ENCODE data around the gene TLN1. TPM values are rescaled to one million over a fixed set of nuclear protein-coding genes. Genes with fewer than 3 reads are reported as not detected.

The TLN1 gene
- total RNA-seq, 1 donor from 2014 or later = 245 TPM

DNA sequence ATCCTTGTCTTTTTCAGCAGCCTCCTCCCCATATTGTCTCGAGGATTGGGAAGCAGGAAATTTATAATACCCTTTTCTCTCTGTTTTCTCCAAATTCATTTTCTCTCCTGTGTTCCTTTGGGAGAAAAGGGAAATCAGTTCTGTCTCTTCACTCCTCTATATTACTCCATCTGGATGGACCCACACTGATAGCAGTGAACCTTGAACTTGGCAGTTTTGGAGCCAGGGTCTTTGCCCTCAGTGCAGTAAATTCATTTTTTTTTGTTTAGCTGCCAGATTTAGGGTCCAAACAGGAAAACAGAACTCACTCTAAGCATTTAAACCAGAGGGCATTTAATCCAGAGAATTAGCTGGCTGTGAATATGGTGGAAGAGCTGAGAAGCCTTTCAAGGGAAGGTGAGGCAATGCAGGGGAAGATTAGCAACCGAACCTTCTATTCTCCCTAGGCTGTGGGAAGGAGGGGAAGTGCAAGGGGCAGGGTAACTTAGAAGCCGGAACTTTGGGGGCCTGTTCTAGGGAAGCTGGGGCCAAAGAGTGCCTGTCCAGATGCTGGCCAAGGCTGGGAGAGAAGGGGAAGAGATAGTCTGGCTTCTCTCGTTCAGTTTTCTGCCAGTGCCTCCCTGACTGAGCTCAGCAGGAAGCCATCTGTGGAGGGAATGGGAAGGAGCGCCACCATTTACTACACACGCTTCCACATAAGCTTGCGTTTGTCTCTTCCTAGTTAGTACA is 43.1 kb upstream of the TLN1 start:
- H3K4me3 ChIP-seq (ENCODE audit: low read depth, low read length) = no peak overlapping the region
- DNase-seq (ENCODE audit: low read depth) = no peak
- H3K27me3 ChIP-seq (ENCODE audit: control insufficient read depth, insufficient read depth, low read length) = no peaks in the 10 kb centered on the region
- no peaks in the 10 kb centered on the region for H3K36me3 ChIP-seq (ENCODE audit: control insufficient read depth, insufficient read depth, low read length)
- TF ChIP-seq, protein P1, sequence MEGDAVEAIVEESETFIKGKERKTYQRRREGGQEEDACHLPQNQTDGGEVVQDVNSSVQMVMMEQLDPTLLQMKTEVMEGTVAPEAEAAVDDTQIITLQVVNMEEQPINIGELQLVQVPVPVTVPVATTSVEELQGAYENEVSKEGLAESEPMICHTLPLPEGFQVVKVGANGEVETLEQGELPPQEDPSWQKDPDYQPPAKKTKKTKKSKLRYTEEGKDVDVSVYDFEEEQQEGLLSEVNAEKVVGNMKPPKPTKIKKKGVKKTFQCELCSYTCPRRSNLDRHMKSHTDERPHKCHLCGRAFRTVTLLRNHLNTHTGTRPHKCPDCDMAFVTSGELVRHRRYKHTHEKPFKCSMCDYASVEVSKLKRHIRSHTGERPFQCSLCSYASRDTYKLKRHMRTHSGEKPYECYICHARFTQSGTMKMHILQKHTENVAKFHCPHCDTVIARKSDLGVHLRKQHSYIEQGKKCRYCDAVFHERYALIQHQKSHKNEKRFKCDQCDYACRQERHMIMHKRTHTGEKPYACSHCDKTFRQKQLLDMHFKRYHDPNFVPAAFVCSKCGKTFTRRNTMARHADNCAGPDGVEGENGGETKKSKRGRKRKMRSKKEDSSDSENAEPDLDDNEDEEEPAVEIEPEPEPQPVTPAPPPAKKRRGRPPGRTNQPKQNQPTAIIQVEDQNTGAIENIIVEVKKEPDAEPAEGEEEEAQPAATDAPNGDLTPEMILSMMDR (IDR thresholded peaks at IDR 0.05; ENCODE audit: insufficient read depth, low read length, poor library complexity, severe bottlenecking) = no peak

DNA sequence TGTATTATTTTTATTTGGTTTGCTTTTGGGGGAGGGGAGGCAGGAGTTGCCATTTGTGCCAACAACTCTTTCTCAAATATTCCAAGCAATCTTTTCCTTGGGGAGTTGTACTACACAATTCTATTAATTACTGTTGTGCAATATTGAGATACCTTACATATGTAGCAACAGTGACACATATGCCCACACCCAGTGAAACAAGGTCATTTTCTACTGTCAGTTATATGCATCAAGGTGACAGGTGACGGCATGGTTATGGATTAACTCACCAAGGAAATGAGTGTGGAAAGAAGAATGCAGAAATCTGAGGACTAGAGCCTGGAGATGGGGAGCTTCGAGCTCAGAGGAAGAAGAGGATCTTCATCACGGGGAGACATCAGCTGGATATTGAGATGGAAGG is 39.9 kb upstream of the TLN1 start:
- DNase-seq (ENCODE audit: low read depth) = no peak
- Histone ChIP-seq H3K36me3 (ENCODE audit: control insufficient read depth, insufficient read depth, low read length) (no peaks in the 10 kb centered on the region), H3K4me3 (ENCODE audit: low read depth, low read length) (no peak overlapping the region), H3K27me3 (ENCODE audit: control insufficient read depth, insufficient read depth, low read length) (no peaks in the 10 kb centered on the region)
- TF ChIP-seq, protein P1 (IDR thresholded peaks at IDR 0.05; ENCODE audit: insufficient read depth, low read length, poor library complexity, severe bottlenecking) = no peak

DNA sequence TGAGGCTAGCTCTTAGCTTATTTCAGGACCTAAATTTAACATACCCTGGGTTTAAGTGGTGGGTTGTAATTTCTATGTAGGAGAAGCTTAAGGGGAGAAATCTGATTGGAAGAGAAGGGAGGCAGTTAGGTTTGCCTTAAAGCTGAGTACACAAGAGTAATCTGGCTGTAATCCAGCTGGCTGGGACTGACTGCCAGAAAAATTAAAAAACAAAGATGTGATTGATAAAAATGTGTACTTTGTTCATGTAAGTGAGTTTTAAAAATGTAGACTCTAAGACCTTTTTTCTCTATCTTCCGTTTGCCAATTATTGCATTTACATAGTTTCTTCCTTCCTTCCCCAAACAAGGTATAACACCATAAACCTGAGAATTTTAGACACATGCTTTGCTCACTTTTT is 39.5 kb upstream of the TLN1 start:
- TF ChIP-seq, protein P1 (IDR thresholded peaks at IDR 0.05; ENCODE audit: insufficient read depth, low read length, poor library complexity, severe bottlenecking) = no peak

DNA sequence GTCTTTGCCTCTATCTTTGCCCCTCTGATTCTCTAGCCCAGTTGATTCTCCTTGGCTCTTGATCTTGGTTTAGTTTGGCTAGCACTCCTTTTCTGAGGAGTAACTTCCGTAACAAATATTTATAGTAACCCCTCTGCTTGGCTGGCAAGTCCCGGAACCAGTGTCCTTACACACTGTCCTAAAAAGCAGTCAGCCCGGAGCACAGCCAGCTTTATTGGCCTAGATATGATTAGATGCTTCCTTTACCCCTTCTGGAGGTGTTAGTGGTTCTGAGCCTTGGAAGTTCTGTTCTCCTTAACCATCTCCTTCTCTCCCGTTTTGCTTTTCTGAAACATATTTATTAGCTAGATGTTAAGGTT is 39.1 kb upstream of the TLN1 start:
- DNase-seq (ENCODE audit: low read depth) = no peak
- Histone ChIP-seq H3K4me3 (ENCODE audit: low read depth, low read length) (no peak overlapping the region), H3K36me3 (ENCODE audit: control insufficient read depth, insufficient read depth, low read length) (no peaks in the 10 kb centered on the region), H3K27me3 (ENCODE audit: control insufficient read depth, insufficient read depth, low read length) (no peaks in the 10 kb centered on the region)
- TF ChIP-seq, protein P1 (IDR thresholded peaks at IDR 0.05; ENCODE audit: insufficient read depth, low read length, poor library complexity, severe bottlenecking) = no peak

More for the DNA sequence above, 39.5 kb upstream of the TLN1 start:
- H3K4me3 ChIP-seq (ENCODE audit: low read depth, low read length) = no peak overlapping the region
- no peak for DNase-seq (ENCODE audit: low read depth)
- no peaks in the 10 kb centered on the region for H3K27me3 ChIP-seq (ENCODE audit: control insufficient read depth, insufficient read depth, low read length)
- H3K36me3 ChIP-seq (ENCODE audit: control insufficient read depth, insufficient read depth, low read length) = no peaks in the 10 kb centered on the region

DNA sequence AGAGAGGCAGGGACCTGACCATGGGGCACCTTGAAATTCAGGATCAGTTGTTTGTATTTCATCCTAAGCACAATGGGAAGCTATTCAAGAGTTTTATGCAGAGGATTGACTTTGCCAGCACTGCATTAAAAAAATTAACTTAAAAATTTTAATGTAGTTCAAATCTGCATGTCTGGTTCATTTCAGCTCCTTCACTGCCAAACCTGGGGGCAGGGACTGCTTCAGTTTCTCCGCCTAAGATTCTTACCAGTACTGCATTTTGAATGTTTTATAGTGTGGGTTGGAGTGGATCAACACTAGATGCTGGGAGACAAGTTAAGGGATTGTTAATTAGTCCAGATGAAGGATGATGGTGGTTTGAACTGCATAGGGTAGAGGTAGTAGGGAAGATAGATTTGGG is 37.8 kb upstream of the TLN1 start:
- H3K4me3 ChIP-seq (ENCODE audit: low read depth, low read length) = no peak overlapping the region
- H3K27me3 ChIP-seq (ENCODE audit: control insufficient read depth, insufficient read depth, low read length) = no peaks in the 10 kb centered on the region
- DNase-seq (ENCODE audit: low read depth) = no peak
- TF ChIP-seq, protein P1 (IDR thresholded peaks at IDR 0.05; ENCODE audit: insufficient read depth, low read length, poor library complexity, severe bottlenecking) = no peak
- H3K36me3 ChIP-seq (ENCODE audit: control insufficient read depth, insufficient read depth, low read length) = no peaks in the 10 kb centered on the region

DNA sequence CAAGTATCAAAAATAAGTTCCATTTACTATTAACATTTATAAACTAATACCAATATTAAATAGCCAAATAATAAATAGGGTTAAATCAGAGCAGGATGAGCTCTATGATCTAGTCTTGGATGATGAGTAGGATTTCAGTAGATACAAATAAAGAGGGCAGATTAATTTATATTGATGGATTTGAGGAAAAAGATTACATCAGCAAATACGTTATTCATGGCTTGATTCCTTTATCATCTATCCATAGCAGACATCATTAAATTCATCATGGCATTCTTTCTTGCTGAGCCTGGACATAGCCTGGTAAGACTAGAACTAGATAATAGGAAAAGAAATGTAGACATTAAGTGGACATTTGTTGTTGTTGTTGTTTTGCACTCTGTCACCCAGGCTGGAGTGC is 35.5 kb upstream of the TLN1 start:
- Histone ChIP-seq H3K27me3 (ENCODE audit: control insufficient read depth, insufficient read depth, low read length) (no peaks in the 10 kb centered on the region), H3K36me3 (ENCODE audit: control insufficient read depth, insufficient read depth, low read length) (no peaks in the 10 kb centered on the region), H3K4me3 (ENCODE audit: low read depth, low read length) (no peak overlapping the region)
- TF ChIP-seq, protein P1 (IDR thresholded peaks at IDR 0.05; ENCODE audit: insufficient read depth, low read length, poor library complexity, severe bottlenecking) = no peak
- no peak for DNase-seq (ENCODE audit: low read depth)
